SU-DHL-6 (cell line): Measurements from ENCODE around the gene RPS6KA3.

Source experiments
- H2AFZ ChIP-seq: fragments of 200-600 bp; sonication (generic); 2 replicates; pipeline ENCODE4 v1.6.1; 2014; ENCODE audit warnings: low read depth, mild to moderate bottlenecking, moderate library complexity, mixed read lengths, antibody characterized with exemption, low read length; ENCODE audit not compliant: severe bottlenecking
- H3F3A ChIP-seq: fragments of 200-600 bp; shearing (Covaris generic); 2 replicates; pipeline ENCODE4 v1.6.0; 2016; ENCODE audit warnings: antibody characterized with exemption, mild to moderate bottlenecking; ENCODE audit not compliant: insufficient read depth
- H3K27ac ChIP-seq: fragments of 200-600 bp; sonication (generic); 2 replicates; pipeline ENCODE4 v1.5.1; 2016; ENCODE audit warnings: low read depth, mild to moderate bottlenecking, low read length, moderate library complexity, mixed read lengths
- H3K27me3 ChIP-seq: fragments of 200-600 bp; sonication (generic), shearing (Covaris generic); 2 replicates; pipeline ENCODE4 v1.6.0; 2014; ENCODE audit warnings: mild to moderate bottlenecking, low read length
- H3K36me3 ChIP-seq: fragments of 200-600 bp; sonication (generic); 2 replicates; pipeline ENCODE4 v1.6.1; 2014; ENCODE audit warnings: mild to moderate bottlenecking, low read length, mixed read lengths
- H3K4me2 ChIP-seq: fragments of 300-600, 200-600 bp; shearing (Covaris generic), sonication (generic); 2 replicates; pipeline ENCODE4 v1.6.0; 2014; ENCODE audit warnings: low read length, low read depth, mild to moderate bottlenecking; ENCODE audit not compliant: poor library complexity, severe bottlenecking
- H3K4me3 ChIP-seq: fragments of 200-600 bp; sonication (generic); 2 replicates; pipeline ENCODE4 v1.5.1; 2014; ENCODE audit warnings: antibody characterized with exemption, low read length, mild to moderate bottlenecking, mixed read lengths; ENCODE audit not compliant: insufficient read depth, poor library complexity, severe bottlenecking
- H3K79me2 ChIP-seq: fragments of 200-600 bp; sonication (generic); 2 replicates; pipeline ENCODE4 v1.6.1; 2014; ENCODE audit warnings: mild to moderate bottlenecking, low read length, moderate library complexity; ENCODE audit not compliant: insufficient read depth
- H3K9ac ChIP-seq: fragments of 200-600 bp; sonication (generic); 2 replicates; pipeline ENCODE4 v1.7.0; 2014; ENCODE audit warnings: mild to moderate bottlenecking, low read length
- H3K9me2 ChIP-seq: fragments of 200-600 bp; sonication (generic); replicated peaks from 2 replicates; pipeline ENCODE4 v1.6.1; 2014; ENCODE audit warnings: low read length; ENCODE audit not compliant: insufficient read depth
- H3K9me3 ChIP-seq: fragments of 200-600 bp; sonication (generic); 2 replicates; pipeline ENCODE4 v1.6.1; 2014; ENCODE audit warnings: low read length, mixed read lengths; ENCODE audit not compliant: insufficient read depth
- H4K20me1 ChIP-seq: fragments of 200-600 bp; sonication (generic); 2 replicates; pipeline ENCODE4 v1.6.1; 2014; ENCODE audit warnings: low read depth, mild to moderate bottlenecking, antibody characterized with exemption, low read length, moderate library complexity, mixed read lengths
- CTCF ChIP-seq: fragments of 200-600 bp; sonication (generic); IDR thresholded peaks from one replicate; pipeline ENCODE4 v1.5.1; 2017; ENCODE audit warnings: antibody characterized with exemption, mild to moderate bottlenecking, low read length, moderate library complexity; ENCODE audit not compliant: insufficient read depth, poor library complexity, severe bottlenecking
- EZH2phosphoT487 ChIP-seq: fragments of 200-600 bp; sonication (generic), shearing (Covaris generic); conservative IDR thresholded peaks from 2 replicates; pipeline ENCODE4 v1.6.1; 2018; ENCODE audit warnings: mild to moderate bottlenecking, antibody characterized with exemption, low read length, moderate library complexity, mixed read lengths

The RPS6KA3 gene

GRCh38 chrX:20267607-20267930 is 860 bp upstream of the RPS6KA3 start:
- H3K27ac ChIP-seq, result no peak overlapping the region
- H3K9ac ChIP-seq, result peak overlapping the region; percentile 84
- peak overlapping the region; percentile 54 for H2AFZ ChIP-seq

GRCh38 chrX:20265726-20266681 is 705 bp downstream of the RPS6KA3 start:
- Histone ChIP-seq H3F3A (0 out of 2 replicates have a peak, but pooled peaks cover 3% of the 10 kb centered on the region), H4K20me1 (peaks cover 12% of the 10 kb centered on the region; the same call in 1 of the 2 replicates), H3K9me3 (no peaks in the 10 kb centered on the region), H3K27me3 (no peaks in the 10 kb centered on the region), H3K4me2 (peak overlapping the region; percentile 66), H2AFZ (no peak overlapping the region), H3K36me3 (no peaks in the 10 kb centered on the region), H3K9me2 (no peaks in the 10 kb centered on the region), H3K4me3 (peak overlapping the region; percentile 96), H3K79me2 (peaks cover 35% of the 10 kb centered on the region; the same call in 1 of the 2 replicates), H3K9ac (peak overlapping the region; percentile 84), H3K27ac (no peak overlapping the region)
- TF ChIP-seq EZH2phosphoT487, result no peak

More at GRCh38 chrX:20267607-20267930, 860 bp upstream of the RPS6KA3 start:
- TF ChIP-seq EZH2phosphoT487 (no peak), CTCF (no peak)
- Histone ChIP-seq H3K79me2 (peaks cover 21% of the 10 kb centered on the region; the same call in 1 of the 2 replicates), H4K20me1 (peaks cover 12% of the 10 kb centered on the region; the same call in 1 of the 2 replicates), H3K4me2 (peak overlapping the region; percentile 56), H3K4me3 (no peak overlapping the region), H3F3A (0 out of 2 replicates have a peak, but pooled peaks cover 3% of the 10 kb centered on the region), H3K36me3 (no peaks in the 10 kb centered on the region), H3K27me3 (no peaks in the 10 kb centered on the region), H3K9me2 (no peaks in the 10 kb centered on the region), H3K9me3 (no peaks in the 10 kb centered on the region)

- peaks cover 35% of the 10 kb centered on the region; the same call in 1 of the 2 replicates for H3K79me2 ChIP-seq
Observed at GRCh38 chrX:20265221-20265725, 1.4 kb downstream of the RPS6KA3 start.

More at GRCh38 chrX:20265221-20265725, 1.4 kb downstream of the RPS6KA3 start:
- Histone ChIP-seq H4K20me1 (peaks cover 18% of the 10 kb centered on the region), H3K9me3 (no peaks in the 10 kb centered on the region), H3K27me3 (no peaks in the 10 kb centered on the region), H3K9ac (peak overlapping the region; percentile 84), H3K36me3 (no peaks in the 10 kb centered on the region), H2AFZ (no peak overlapping the region), H3K27ac (no peak overlapping the region), H3F3A (0 out of 2 replicates have a peak, but pooled peaks cover 3% of the 10 kb centered on the region), H3K9me2 (no peaks in the 10 kb centered on the region), H3K4me3 (peak overlapping the region; percentile 96), H3K4me2 (peak overlapping the region; percentile 66)
- no peak for TF ChIP-seq EZH2phosphoT487
- no peak for TF ChIP-seq CTCF
